HG02870 (cell line): ENCODE results near the gene HFE.
A peak's percentile ranks its signal among the peaks of the same experiment; 100 is the strongest.
"Not testable (repeated sequence)": the region's sequence is repeated elsewhere in the genome, so short reads cannot be mapped to it uniquely, and the experiment has no call there.

Source experiments
- ATAC-seq: cut with Tn5 transposase; IDR thresholded peaks from one replicate; pipeline ENCODE4 v1.9.1; 2021; ENCODE audit warnings: mild to moderate bottlenecking, moderate library complexity; ENCODE audit not compliant: unreplicated experiment

HFE gene

GRCh38 chr6:26058477-26059033, 28.7 kb upstream of the HFE start:
- ATAC-seq, result not testable (repeated sequence)

GRCh38 chr6:26059941-26060340, 27.3 kb upstream of the HFE start:
- no peak for ATAC-seq

- ATAC-seq, result no peak
These were observed 22.5 kb upstream of the HFE start for GRCh38 chr6:26064619-26065257.

- peak; percentile 94 for ATAC-seq
These were observed 21.3 kb upstream of the HFE start for GRCh38 chr6:26065952-26066380.

- no peak for ATAC-seq
These were observed 19.9 kb upstream of the HFE start for GRCh38 chr6:26067367-26067766.

GRCh38 chr6:26068036-26068435, 19.2 kb upstream of the HFE start:
- ATAC-seq, result no peak

DNA sequence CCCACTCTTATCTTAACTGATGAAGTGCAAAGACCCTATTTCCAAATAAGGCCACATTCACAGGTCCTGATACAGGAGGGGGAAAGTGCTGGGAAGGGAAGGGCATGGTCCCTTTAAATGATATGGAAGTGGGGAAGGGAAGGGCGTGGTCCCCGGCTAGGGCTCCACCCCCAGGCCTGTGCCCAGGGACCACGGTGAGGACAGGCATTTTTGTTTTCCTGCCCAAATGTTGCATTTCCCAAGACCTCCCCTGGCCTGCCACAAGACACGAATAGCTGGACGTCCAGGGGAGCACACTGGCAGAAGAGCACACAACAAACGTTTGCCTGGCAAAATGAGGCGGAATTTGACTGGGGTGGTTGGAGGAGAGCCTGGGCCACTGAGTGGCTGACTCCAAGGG, 16.1 kb upstream of the HFE start:
- no peak for ATAC-seq

DNA sequence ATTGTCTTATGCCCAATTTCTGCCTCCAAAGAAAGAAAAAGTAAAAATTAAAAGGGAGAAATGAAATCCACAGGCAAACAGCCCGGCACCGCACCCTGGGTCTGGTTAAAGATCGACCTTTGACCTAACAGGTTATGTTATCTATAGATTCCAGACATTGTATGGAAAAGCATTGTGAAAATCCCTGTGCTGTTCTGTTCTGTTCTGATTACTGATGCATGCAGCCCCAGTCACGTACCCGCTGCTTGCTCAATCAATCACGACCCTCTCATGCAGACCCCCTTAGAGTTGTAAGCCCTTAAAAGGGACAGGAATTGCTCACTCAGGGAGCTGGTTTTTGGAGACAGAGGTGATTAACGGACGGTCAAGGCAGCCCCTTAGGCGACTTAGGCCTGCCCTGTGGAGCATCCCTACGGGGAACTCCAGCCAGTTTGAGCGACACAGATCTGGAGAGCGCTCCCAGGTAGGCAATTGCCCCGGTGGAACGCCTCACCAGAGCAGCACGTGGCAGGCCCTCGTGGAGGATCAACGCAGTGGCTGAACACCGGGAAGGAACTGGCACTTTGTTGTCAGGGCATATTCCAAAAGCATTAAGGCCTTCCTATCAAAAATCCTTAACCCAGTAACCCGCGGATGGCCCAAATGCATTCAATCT, 12.0 kb upstream of the HFE start:
- no peak for ATAC-seq

DNA sequence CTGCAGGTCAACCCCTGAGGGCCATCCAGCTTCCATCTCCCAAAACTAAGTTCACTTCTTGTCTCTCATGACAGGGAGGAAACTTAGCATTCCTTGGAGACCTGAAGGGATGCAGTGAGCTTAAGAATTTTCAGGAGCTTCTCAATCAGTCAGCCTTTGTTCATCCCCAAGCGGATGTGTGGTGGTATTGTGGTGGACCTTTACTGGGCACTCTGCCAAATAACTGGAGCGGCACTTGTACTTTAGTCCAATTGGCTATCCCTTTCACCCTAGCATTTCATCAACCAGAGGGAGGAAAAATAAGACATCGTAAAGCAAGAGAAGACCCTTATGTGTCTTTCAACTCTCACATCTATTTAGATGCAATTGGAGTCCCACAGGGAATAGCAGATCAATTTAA, 9.2 kb upstream of the HFE start:
- ATAC-seq, result not testable (repeated sequence)

DNA sequence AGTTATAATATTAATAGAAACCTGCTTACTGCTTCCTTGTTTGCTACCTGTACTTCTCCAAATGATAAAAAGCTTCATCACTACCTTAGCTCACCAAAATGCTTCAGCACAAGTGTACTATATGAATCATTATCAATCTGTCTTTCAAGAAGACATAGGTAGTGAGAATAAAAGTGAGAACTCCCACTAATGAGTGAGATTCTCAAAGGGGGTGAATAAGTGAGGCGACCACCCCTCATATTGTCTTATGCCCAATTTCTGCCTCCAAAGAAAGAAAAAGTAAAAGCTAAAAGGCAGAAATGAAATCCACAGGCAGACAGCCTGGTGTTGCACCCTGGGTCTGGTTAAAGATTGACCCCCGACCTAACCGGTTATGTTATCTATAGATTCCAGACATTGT, 6.1 kb upstream of the HFE start:
- ATAC-seq, result not testable (repeated sequence)

DNA sequence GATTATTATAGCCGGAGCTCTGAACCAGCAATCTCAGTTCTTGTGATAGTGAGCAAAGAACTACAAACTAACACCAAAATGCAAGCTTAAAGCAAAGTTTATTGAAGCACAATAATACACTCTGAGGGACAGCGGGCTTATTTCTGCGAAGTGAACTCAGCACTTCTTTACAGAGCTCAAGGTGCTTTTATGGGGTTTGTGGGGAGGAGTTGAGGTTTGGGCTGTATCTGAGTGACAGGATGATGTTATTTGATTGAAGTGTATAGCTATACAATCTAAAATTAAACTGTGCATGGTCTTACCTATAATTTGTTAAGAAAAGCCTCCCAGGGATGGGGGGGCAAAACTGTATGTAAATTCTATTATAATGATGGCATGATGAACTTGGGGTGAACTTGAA, 1.0 kb upstream of the HFE start:
- ATAC-seq, result no peak

- no peak for ATAC-seq
These were observed 1.1 kb downstream of the HFE start for GRCh38 chr6:26088344-26088743.

DNA sequence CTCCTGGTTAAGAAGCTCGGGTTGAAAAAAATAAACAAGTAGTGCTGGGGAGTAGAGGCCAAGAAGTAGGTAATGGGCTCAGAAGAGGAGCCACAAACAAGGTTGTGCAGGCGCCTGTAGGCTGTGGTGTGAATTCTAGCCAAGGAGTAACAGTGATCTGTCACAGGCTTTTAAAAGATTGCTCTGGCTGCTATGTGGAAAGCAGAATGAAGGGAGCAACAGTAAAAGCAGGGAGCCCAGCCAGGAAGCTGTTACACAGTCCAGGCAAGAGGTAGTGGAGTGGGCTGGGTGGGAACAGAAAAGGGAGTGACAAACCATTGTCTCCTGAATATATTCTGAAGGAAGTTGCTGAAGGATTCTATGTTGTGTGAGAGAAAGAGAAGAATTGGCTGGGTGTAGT, 2.0 kb downstream of the HFE start:
- no peak for ATAC-seq

GRCh38 chr6:26092443-26092842, 5.2 kb downstream of the HFE start:
- ATAC-seq, result no peak

DNA sequence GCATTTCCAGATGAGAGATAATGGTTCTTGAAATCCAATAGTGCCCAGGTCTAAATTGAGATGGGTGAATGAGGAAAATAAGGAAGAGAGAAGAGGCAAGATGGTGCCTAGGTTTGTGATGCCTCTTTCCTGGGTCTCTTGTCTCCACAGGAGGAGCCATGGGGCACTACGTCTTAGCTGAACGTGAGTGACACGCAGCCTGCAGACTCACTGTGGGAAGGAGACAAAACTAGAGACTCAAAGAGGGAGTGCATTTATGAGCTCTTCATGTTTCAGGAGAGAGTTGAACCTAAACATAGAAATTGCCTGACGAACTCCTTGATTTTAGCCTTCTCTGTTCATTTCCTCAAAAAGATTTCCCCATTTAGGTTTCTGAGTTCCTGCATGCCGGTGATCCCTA, 6.8 kb downstream of the HFE start:
- no peak for ATAC-seq

- no peak for ATAC-seq
These were observed 10.1 kb downstream of the HFE start for GRCh38 chr6:26097268-26097875.

- ATAC-seq, result peak; percentile 79
These were observed 16.0 kb downstream of the HFE start for GRCh38 chr6:26103141-26103769.

DNA sequence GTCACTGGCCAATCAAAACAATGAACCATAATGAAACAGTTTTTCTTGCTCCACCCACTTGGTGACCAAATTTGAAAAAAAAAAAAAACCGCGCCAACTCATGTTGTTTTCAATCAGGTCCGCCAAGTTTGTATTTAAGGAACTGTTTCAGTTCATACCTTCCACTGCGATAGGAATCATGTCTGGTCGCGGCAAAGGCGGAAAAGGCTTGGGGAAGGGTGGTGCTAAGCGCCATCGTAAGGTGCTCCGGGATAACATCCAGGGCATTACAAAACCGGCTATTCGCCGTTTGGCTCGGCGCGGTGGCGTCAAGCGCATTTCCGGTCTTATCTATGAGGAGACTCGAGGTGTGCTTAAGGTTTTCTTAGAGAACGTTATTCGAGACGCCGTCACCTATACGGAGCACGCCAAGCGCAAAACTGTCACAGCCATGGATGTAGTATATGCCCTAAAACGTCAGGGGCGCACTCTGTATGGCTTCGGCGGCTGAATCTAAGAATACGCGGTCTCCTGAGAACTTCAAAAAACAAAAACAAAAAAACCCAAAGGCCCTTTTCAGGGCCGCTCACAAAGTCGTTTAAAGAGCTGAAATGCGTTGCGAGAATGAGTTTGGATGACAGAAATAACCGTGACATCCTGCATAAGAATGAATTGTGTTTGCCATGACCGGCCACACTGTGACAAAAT, 16.7 kb downstream of the HFE start:
- peak; percentile 85 for ATAC-seq

GRCh38 chr6:26104457-26105108, 17.4 kb downstream of the HFE start:
- ATAC-seq, result peak; percentile 2

GRCh38 chr6:26105109-26105730, 18.0 kb downstream of the HFE start:
- no peak for ATAC-seq
